WTC11 (cell line): Measurements from ENCODE around the gene MPDZ. TPM values are rescaled to one million over a fixed set of nuclear protein-coding genes. Genes with fewer than 3 reads are reported as not detected.

Experiments
- ATAC-seq: fragments of 200-7000 bp; cut with Tn5 transposase; 2 replicates; pipeline ENCODE4 v1.10.0; 2021; ENCODE audit warnings: mild to moderate bottlenecking, moderate library complexity
- CTCF ChIA-PET: fragments of 300-600 bp; sonication (Branson Sonifier 250); formaldehyde crosslinking; loops from one replicate; lab custom pipeline; 2021; ENCODE audit warnings: antibody characterized with exemption; lab: Charles Lee
- POLR2A ChIA-PET: fragments of 350-600 bp; sonication (Branson Sonifier 250); formaldehyde crosslinking; loops from one replicate; lab custom pipeline; 2021; ENCODE audit warnings: antibody characterized with exemption; lab: Charles Lee
- DNase-seq: peaks from one replicate; pipeline ENCODE4 v3.0.0; 2021; ENCODE audit warnings: low spot score
- H3K27ac Mint-ChIP-seq: 2 replicates; pipeline ENCODE4 v1.8.0; 2021; ENCODE audit warnings: mixed read lengths
- H3K27me3 Mint-ChIP-seq: 2 replicates; pipeline ENCODE4 v1.8.0; 2021; ENCODE audit warnings: low read depth, mild to moderate bottlenecking, moderate library complexity, mixed read lengths
- H3K36me3 Mint-ChIP-seq: 2 replicates; pipeline ENCODE4 v1.8.0; 2021; ENCODE audit warnings: mixed read lengths
- H3K4me1 Mint-ChIP-seq: 2 replicates; pipeline ENCODE4 v1.8.0; 2022; ENCODE audit warnings: mixed read lengths
- H3K4me3 Mint-ChIP-seq: 2 replicates; pipeline ENCODE4 v1.8.0; 2021; ENCODE audit warnings: mild to moderate bottlenecking, moderate library complexity, mixed read lengths
- H3K9me3 Mint-ChIP-seq: 2 replicates; pipeline ENCODE4 v1.8.0; 2021; ENCODE audit warnings: mixed read lengths
- ARID4B ChIP-seq: sonication (generic); formaldehyde crosslinking; IDR thresholded peaks from 2 replicates; pipeline ENCODE4 v1.8.0; 2023; ENCODE audit warnings: missing genetic modification reagents, mild to moderate bottlenecking, borderline replicate concordance
- ATF6 ChIP-seq: sonication (generic); formaldehyde crosslinking; IDR thresholded peaks from 2 replicates; pipeline ENCODE4 v1.8.1; 2023; ENCODE audit warnings: mild to moderate bottlenecking, missing genetic modification reagents
- CTCF ChIP-seq: fragments of 200-600 bp; IDR thresholded peaks from 2 replicates; pipeline ENCODE4 v1.8.0; 2022; ENCODE audit warnings: antibody characterized with exemption
- E2F5 ChIP-seq: sonication (generic); formaldehyde crosslinking; IDR thresholded peaks from 2 replicates; pipeline ENCODE4 v1.8.1; 2022; ENCODE audit warnings: mild to moderate bottlenecking, moderate library complexity, missing genetic modification reagents
- EMX1 ChIP-seq: fragments of 250-450 bp; sonication (Bioruptor Pico); IDR thresholded peaks from 2 replicates; pipeline ENCODE4 v1.8.0; 2021; ENCODE audit warnings: mild to moderate bottlenecking
- FOXJ3 ChIP-seq: sonication (generic); formaldehyde crosslinking; IDR thresholded peaks from 2 replicates; pipeline ENCODE4 v1.9.0; 2021; ENCODE audit warnings: missing genetic modification reagents, mild to moderate bottlenecking, borderline replicate concordance
- FOXK1 ChIP-seq: sonication (generic); formaldehyde crosslinking; IDR thresholded peaks from 2 replicates; pipeline ENCODE4 v1.8.0; 2022; ENCODE audit warnings: mild to moderate bottlenecking, moderate library complexity, missing genetic modification reagents
- FOXP1 ChIP-seq: sonication (generic); formaldehyde crosslinking; IDR thresholded peaks from 2 replicates; pipeline ENCODE4 v1.8.0; 2022; ENCODE audit warnings: missing genetic modification reagents, mild to moderate bottlenecking, moderate library complexity, borderline replicate concordance
- IRF2 ChIP-seq: sonication (generic); formaldehyde crosslinking; IDR thresholded peaks from 2 replicates; pipeline ENCODE4 v1.8.0; 2022; ENCODE audit warnings: low read depth, missing genetic modification reagents, borderline replicate concordance
- NR3C1 ChIP-seq: sonication (generic); formaldehyde crosslinking; conservative IDR thresholded peaks from 2 replicates; pipeline ENCODE4 v1.8.1; 2023; ENCODE audit warnings: low read depth, mild to moderate bottlenecking, missing genetic modification reagents
- RORB ChIP-seq: fragments of 250-450 bp; sonication (Bioruptor Pico); IDR thresholded peaks from 2 replicates; pipeline ENCODE4 v1.9.0; 2021; ENCODE audit warnings: mild to moderate bottlenecking
- SMAD4 ChIP-seq: sonication (generic); formaldehyde crosslinking; IDR thresholded peaks from 2 replicates; pipeline ENCODE4 v1.8.0; 2022; ENCODE audit warnings: mild to moderate bottlenecking, missing genetic modification reagents
- STAT6 ChIP-seq: sonication (generic); formaldehyde crosslinking; conservative IDR thresholded peaks from 2 replicates; pipeline ENCODE4 v1.8.1; 2023; ENCODE audit warnings: mild to moderate bottlenecking, low read depth, missing genetic modification reagents, moderate library complexity
- TCF7 ChIP-seq: sonication (generic); formaldehyde crosslinking; IDR thresholded peaks from 2 replicates; pipeline ENCODE4 v1.8.0; 2022; ENCODE audit warnings: mild to moderate bottlenecking, low read depth, missing genetic modification reagents, moderate library complexity
- TEAD4 ChIP-seq: sonication (generic); formaldehyde crosslinking; IDR thresholded peaks from 2 replicates; pipeline ENCODE4 v1.8.0; 2022; ENCODE audit warnings: mild to moderate bottlenecking, missing genetic modification reagents
- ZBTB21 ChIP-seq: sonication (generic); formaldehyde crosslinking; IDR thresholded peaks from 2 replicates; pipeline ENCODE4 v1.8.1; 2023; ENCODE audit warnings: mild to moderate bottlenecking, missing genetic modification reagents, borderline replicate concordance
- ZMAT4 ChIP-seq: fragments of 250-450 bp; sonication (Bioruptor Pico); IDR thresholded peaks from 2 replicates; pipeline ENCODE4 v1.9.0; 2021; ENCODE audit warnings: mild to moderate bottlenecking
- ZNF416 ChIP-seq: fragments of 250-450 bp; sonication (Bioruptor Pico); IDR thresholded peaks from 2 replicates; pipeline ENCODE4 v1.9.0; 2021; ENCODE audit warnings: mild to moderate bottlenecking, inconsistent platforms
- ZNF423 ChIP-seq: fragments of 250-450 bp; sonication (Bioruptor Pico); IDR thresholded peaks from 2 replicates; pipeline ENCODE4 v2.1.2; 2022; ENCODE audit warnings: mild to moderate bottlenecking, moderate library complexity
- total RNA-seq: library from RNA; stranded (reverse); gene quantifications from 3 replicates; pipeline ENCODE4 v1.2.3, GENCODE V29; 2021

The MPDZ gene
- total RNA-seq, 1 experiment from 2014 or later, result 38.5 TPM

- DNase-seq, result no peak
- Mint-ChIP-seq H3K4me1 (no peaks in the 10 kb centered on the region), H3K27me3 (no peaks in the 10 kb centered on the region), H3K36me3 (peaks cover 18% of the 10 kb centered on the region; the same call in 1 of the 2 replicates), H3K9me3 (no peaks in the 10 kb centered on the region), H3K27ac (no peak overlapping the region), H3K4me3 (no peak overlapping the region)
- POLR2A ChIA-PET, result no interaction called here
- ATAC-seq, result no peak
- TF ChIP-seq CTCF (no peak), TCF7 (CRISPR knock-in tag) (no peak), IRF2 (CRISPR knock-in tag) (no peak), EMX1 (CRISPR knock-in tag) (no peak), ZNF416 (CRISPR knock-in tag) (no peak), FOXP1 (CRISPR knock-in tag) (no peak), RORB (CRISPR knock-in tag) (no peak), E2F5 (CRISPR knock-in tag) (no peak), ARID4B (no peak), FOXJ3 (CRISPR knock-in tag) (no peak), ATF6 (CRISPR knock-in tag) (no peak)
- CTCF ChIA-PET, result no interaction called here
These were observed 104.4 kb downstream of the MPDZ start for GRCh38 chr9:13174906-13175639.

- CTCF ChIA-PET, result no interaction called here
- H3K4me1 Mint-ChIP-seq, result no peaks in the 10 kb centered on the region
- DNase-seq (no peak), ATAC-seq (no peak)
- TF ChIP-seq SMAD4 (CRISPR knock-in tag) (no peak), ZNF423 (no peak), ZMAT4 (no peak), ZBTB21 (CRISPR knock-in tag) (no peak), EMX1 (CRISPR knock-in tag) (no peak), TEAD4 (CRISPR knock-in tag) (no peak), STAT6 (CRISPR knock-in tag) (no peak), NR3C1 (CRISPR knock-in tag) (no peak), FOXK1 (CRISPR knock-in tag) (no peak)
- H3K4me3 Mint-ChIP-seq, result no peak overlapping the region
- POLR2A ChIA-PET, result no interaction called here
- peak overlapping the region; percentile 46; the same call in 1 of the 2 replicates for H3K27ac Mint-ChIP-seq
- peaks cover 18% of the 10 kb centered on the region; the same call in 1 of the 2 replicates for H3K36me3 Mint-ChIP-seq
- no peaks in the 10 kb centered on the region for H3K27me3 Mint-ChIP-seq
- no peaks in the 10 kb centered on the region for H3K9me3 Mint-ChIP-seq
These were observed 105.9 kb downstream of the MPDZ start for GRCh38 chr9:13173553-13173952.
